Measurements from ENCODE around the gene VAV2.

GRCh38 chr9:134041649-134041962 lies 49.5 kb upstream of the VAV2 start:
- TF ChIP-seq RAD21 (IDR thresholded peaks at IDR 0.05) (no peak), CTCF (IDR thresholded peaks at IDR 0.05; ENCODE audit: low read depth, low read length, missing input control) (no peak)
